Activated T-helper 9 cell treated with anti-CD3 and anti-CD28 coated beads, Interleukin-2, amount 50 U/mL, for 16 hours (primary cell): ENCODE measurements around the gene AURKB.
"Not testable (repeated sequence)": the region's sequence is repeated elsewhere in the genome, so short reads cannot be mapped to it uniquely, and the experiment has no call there.

Source experiments
- DNase-seq: peaks from one replicate; pipeline ENCODE4 v3.0.0-alpha.2; 2020; ENCODE audit warnings: low read depth

AURKB gene

DNA sequence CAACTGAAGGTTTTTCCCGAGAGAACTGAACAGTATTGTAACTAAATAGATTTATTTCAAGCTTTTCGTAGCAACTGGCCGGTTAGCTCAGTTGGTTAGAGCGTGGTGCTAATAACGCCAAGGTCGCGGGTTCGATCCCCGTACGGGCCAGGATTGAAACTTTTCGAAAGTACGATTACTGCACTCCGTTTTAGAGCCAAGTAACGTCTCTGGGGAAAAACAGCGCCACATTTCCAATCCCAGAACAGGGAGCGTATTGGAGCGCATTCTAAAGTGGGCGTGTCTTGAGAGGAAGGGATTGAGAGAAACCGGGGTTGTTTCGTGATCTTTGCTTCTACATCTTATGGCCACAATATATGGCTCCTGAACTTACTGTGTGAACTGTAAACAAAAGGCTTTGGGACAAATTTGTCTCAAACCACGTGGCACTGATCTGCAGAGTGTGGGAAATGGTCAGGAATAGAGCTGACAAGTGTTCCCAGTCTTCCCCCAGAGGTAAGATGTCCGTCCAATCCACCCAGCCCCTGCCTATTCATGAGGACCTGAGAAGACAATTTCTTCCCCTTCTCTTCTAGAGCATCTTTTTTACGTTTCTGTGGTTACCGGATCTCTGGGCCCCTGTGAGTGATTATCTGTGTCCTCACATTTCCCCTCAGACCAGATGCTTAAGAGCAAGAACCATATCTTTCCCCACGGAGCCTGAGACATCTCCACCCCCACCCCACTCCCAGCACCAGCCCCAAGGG is 22.7 kb downstream of the AURKB start:
- DNase-seq, result peak; percentile 85

DNA sequence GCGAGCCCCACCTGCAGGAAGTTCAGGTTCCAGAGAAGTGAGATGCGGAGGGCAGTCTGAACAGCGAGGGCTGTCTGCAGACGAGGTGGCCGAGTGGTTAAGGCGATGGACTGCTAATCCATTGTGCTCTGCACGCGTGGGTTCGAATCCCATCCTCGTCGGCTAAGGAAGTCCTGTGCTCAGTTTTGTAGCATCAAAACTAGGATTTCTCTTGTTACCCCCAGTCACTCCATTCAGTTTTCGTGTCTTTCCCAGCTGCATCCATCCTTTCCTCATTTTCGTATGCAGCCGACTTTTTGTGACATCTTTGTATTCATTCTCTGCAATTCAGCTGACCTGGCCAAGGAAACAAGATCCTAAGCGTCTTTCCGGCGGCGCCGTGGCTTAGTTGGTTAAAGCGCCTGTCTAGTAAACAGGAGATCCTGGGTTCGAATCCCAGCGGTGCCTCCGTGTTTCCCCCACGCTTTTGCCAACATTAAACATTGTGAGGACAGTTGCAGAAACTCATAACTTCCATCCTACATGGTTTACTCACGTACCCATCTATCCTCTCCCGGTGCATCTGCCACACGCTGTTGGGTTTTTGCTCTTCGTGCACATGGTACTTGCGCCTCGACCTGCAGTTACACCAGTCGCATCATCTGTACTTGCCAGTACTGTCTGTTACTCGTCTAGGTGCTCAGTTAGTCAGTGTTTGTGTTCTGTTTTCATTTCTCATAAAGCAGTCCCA is 23.4 kb downstream of the AURKB start:
- peak; percentile 79 for DNase-seq

DNA sequence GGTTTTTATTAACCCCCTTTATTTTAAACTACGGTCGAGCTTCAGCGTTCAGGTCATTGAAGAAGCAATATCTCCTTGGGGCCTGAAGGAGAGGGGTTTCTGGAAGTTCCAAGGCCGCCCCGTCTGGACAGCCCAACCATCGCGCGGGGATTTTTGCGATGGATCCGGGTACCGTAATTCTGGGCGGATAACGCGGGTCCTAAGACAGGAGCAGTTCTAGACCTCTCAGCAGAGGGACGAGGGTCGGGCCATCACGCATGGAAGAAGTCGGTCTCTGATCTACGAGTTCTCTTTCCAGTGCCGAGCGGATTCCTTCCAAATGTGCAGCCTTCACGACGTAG is 24.0 kb downstream of the AURKB start:
- DNase-seq, result no peak

DNA sequence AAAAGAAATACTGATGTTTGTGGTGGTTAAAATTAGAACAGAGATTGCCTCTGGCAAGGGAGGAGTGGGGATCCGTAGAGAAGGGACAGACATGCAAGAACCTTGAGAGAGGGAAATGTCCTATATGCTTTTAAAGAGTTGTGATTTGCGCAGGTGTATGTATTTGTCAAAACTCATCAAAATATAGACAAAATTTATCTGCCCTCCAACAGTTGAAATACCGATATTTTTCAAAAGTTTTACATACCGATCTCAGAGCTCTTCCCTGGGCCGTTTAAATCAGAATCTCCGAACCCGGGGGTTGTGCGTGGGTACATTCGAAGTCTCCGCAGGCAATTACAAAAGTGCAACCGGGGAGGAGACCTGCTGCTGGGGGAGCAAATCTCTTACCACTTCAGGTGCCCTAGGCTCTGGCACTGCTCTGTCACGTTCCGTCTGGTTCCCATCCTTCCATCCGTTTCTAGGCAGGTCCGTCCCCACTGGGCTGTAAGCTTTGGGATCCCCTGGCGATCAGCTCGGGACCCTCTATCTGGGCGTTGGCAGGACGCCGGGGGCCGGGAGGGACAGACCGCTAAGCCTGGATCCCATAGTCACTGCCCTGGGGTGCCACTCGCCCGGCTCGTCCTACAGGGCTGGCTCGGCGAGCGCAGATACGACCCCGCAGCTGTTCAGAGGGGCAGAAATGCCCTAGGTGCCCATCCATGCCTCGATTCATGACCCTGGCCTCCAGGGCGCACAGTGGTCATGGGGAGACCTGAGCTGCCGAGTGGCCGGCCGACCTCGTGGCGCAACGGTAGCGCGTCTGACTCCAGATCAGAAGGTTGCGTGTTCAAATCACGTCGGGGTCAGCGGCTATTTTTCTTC is 24.6 kb downstream of the AURKB start:
- peak; percentile 85 for DNase-seq

DNA sequence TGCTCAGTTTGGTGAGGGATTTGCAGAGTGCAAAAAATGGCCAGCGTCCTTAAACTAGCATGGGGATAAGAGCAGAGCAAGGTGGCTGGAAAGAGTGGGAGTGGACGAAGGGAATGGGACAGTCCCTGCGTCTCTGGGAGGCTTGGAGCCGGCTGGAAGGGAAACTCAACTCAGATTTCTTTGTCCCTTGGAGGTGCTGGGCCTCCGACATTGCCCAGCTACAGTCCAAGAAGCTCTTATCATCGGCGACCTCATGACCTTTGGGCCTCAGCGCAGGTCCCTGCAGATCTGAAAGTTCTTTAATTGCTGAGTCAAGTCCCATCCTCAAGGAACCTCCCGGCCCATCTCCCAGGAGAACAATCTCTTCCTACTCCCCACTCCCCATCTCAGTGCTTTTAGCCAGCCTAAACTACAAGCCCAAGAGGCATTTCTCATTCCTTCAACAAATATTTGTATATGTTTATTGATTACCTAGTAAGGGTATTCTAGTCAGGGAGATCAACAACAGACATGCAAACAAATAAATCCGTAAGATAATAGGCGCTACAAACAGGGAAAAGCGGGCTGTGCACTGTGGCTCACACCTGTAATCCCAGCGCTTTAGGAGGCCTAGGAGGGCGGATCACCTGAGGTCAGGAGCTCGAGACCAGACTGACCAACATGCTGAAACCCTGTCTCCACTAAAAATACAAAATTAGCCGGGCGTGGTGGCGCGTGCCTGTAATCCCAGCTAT is 33.2 kb downstream of the AURKB start:
- no peak for DNase-seq

DNA sequence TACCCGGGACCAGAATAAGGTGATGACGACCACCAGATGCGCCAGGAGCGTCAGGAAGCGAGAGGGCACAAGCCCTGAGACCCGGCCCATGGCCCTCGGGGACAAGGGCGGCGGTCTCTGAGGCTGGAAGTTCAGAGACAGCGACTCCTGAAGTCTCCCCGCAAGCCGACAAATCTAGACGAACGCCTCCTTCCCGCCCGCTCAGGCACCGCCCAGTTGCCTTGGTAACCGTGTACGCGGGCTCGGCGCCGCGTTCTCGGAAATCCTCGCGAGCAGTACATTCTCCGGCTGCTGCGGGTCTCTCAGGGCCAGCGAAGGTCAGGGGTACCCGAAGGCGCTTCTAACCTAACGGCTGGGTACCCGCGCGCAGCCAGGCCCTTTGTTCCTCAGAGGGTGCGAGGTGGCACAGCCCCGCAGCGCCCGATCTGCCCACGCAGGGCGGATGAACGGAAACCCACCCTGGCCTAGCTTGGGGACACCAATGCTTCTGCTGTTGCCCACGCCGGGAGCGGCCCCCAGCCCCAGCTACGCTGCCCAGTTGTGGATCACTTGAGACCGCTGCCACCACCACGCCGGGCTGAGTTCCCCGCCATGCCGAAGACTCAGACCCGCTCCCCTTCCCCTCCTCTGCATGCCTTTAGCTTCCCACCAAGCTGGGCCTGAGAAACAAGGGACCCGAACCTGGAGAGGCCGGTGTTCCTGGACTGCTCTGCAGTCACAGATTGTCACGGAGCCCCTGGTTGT is 34.0 kb downstream of the AURKB start, which contains the start of gene TMEM107:
TMEM107 (minus strand) TSS at position 184 of the 744 bp plus-strand sequence; CDS start at position 90, 94 bp downstream.
- peak; percentile 81 for DNase-seq

DNA sequence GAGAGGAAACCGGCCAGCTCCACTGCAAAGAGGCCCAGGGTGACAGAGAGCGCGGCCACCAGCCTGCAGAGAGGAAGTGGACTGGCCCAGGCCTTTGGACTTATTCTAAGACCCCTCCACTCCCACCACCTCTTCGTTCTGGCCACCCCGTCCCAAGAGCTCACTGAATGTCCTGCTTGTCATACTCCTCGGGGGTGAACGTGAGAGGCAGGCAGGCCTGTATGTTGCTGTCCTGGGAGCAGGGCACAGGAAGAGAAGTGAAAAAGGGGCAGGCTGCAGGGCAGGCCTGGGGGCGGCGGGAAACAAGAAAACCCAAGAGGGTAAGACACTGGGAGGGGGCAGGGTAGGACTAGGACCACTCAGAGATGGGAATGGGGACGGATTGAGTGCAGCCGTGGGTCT is 34.6 kb downstream of the AURKB start:
- no peak for DNase-seq

DNA sequence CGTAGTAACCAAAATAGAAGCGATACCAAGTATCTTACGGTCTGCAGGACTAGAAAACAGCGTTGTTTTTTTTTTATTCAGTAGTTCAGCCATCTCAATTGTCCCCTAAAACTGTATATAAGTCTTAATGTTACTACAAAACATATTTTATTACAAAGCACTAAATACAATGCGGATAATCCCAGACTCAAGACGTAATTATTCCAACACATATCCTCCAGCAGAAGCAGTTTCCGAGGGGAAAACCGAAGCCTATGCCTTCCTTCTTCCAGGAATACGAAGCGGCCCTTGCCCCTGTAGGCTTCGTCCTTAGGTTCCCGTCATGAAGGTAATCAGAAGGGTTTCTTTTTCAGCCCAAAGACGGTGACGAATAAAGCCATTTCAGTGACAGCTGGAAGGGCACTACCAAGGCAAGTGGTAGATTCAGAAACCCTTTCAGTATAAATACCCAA is 36.5 kb downstream of the AURKB start:
- DNase-seq, result no peak

DNA sequence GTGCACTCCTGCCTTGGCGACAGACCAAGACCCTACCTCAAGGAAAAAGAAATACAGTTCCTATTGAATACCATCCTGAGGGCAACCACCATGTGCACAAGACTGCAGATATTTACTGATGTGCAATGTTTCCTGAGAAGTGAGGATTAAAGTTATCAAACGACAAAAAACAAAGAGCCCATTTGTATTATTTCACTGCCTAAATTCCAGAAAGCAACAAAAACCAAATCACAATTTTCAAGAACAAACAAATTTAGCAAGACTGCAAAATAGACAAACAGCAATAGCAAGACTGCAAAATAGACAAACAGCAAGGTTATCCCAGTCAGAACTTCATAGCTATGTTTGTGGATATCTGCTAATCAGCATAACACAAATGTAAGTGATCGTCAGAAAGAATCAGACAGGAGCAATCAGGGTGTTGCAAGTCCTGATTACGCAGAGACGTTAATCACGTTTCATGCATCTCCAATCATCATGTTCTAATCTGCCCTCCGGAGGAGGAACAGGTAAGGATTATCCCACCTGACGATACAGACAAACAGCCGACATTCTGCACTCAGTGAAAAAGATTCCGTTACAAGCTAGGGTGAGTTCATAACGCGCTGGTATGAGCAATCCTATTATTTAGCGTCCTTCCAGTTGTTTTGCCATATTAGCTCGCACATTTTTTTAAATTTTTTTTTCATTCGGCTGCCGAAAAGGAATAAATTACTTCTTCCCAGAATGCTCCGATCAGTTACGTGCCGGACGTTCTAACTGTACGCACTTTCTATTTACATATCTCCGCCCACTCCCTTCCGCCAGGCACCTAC is 37.1 kb downstream of the AURKB start:
- DNase-seq, result peak; percentile 66

DNA sequence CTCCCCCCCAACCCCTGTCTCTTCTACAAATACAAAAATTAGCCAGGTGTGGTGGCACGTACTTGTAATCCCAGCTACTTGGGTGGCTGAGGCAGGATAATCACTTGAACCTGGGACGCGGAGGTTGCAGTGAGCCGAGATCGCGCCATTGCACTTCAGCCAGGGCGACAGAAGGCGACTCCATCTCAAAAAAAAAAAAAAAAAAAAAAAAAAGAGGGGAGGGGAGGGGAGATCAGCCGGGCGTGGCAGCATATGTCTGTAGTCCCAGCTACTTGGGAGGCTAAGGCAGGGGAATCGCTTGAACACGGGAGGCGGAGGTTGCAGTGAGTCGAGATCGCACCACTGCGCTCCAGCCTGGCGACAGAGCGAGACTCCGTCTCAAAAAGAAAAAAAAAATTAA is 40.2 kb downstream of the AURKB start:
- not testable (repeated sequence) for DNase-seq

DNA sequence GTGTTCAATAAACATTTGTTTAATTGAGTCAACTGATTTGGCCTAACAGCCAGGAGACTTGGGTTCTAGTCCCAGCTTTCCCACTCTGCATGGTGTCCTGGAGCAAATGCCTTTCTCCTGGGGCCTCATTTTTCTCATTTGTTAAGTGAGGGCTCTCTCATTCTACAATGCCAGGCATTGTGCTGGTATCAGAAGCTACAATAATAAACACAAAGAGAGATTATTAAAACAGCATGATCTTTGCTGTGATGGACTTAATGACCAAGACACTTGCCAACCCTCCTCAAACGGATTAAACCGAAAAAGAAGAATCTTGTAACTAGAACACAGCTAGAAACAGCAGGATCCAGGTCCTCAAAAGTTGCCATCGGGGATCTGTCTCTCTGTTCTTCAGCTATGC is 42.8 kb downstream of the AURKB start:
- DNase-seq, result no peak

DNA sequence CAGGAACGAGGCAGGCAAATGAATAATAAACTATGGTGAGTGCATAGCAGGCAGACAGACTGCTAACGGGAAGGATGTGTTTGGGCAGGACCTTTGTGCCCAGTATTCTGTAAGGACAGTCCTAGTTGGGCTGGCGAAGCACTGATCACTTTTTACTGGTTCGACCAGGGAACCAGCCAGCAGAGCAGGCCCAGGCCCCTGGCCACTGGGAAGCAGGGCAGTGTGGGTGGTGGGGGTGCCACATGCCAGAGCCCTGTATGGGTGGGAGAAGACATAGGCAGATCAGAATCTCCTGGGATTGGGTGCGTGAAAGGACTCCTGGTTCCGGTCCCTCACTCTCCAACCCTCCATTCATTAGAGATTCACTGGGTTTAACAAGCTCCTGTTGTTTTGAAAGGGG is 43.6 kb downstream of the AURKB start:
- DNase-seq, result no peak

DNA sequence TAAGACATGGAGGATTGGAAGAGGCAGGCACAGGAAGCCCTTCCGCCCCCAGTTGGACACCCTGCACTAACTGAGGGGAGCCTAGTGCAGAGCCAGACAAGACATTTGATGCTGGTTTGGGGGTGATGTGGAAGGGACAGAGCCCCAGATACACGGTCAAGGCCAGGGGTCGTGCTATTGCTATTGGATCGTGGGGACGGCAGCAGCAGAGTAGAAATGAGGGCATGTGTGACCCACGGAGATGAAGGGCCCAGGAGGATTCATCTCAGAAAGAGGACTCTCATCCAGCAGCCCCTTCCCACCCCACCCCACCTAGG is 45.6 kb downstream of the AURKB start:
- DNase-seq, result no peak

DNA sequence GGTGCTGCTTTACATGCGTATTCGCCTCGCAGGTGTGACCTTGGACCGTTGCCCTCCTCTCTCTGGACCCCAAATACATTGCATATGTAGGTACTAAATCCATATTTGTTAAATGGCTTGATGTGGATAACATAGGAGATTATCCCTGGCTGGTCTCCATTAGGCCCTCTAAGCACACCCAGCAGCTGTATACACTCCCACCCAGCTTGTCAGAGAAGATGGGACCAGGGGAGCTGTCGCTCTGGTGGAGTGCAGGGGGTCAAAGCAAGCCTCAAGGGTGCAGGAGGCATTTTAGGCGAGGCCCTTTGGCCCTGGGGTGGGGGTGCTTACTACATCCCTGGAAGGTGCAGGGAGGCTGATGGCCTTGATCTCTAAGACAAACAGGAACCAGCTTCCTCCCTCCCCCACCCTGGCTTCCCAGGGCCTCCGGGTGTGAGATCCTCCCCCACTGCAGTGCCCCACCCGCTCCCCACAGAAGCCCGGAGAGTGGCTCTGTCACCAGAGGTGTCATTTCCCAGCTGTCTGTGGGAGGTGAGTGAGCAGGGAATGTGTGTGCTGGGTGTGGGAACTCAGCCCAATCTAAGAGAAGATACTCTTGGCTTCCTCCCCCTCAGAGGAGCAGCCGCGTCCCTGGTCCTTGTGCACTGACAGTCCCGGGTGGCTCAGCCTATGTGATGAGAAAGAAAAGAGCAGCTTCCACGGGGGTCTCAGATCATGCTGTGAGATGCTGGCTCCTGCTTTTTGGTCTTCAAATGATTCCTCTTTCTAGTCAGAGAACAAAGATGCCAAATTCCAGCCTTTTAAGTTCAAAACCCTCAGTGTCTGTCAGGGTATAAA is 46.2 kb downstream of the AURKB start:
- DNase-seq, result peak; percentile 54

DNA sequence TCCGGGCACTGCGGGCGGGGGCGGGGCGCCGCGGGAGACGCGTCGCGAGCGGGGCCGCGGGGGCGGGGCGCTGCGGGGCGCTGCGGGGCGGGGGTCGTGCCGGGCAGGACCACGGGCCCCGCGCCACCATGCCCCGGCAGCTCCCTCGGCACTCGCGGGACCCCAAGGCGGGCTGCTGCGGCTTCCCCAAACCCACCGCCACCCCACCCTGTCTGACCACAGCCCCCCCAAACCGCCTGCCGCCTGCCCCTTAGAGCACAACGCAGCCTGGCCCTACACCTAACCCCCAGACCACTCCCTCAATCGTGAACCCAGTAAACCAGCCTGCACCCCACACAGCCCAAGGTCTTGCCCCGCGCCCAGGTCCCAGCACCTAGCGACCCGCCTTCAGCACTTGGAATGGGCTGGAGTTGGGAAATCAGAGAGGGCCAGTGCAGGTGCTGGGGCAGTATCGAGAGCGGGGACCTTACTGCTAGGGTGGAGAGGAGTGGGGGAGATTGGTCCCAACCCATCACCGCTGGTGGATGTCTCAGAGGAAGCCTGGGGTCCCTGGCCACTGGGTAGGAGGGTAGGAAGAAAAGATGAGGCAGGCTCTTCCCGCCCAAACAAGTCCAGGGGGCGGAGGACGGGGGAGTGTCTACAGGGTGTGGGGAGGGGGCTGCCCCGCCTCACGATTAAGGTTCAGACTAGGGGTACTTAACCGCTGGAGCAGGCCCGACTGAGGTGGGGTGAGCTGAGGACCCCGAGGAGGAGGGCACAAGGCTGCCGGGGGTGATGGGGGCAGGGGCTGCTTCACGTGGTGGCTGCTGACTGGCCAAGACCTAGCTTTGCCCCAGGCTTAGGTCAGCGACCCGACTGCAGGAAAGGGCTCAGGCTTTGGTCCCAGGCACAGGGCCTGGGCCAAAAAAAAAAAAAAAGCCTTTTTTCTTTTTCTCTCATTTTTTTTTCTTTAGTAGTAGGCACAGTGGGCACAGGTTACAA is 47.1 kb downstream of the AURKB start:
- no peak for DNase-seq

DNA sequence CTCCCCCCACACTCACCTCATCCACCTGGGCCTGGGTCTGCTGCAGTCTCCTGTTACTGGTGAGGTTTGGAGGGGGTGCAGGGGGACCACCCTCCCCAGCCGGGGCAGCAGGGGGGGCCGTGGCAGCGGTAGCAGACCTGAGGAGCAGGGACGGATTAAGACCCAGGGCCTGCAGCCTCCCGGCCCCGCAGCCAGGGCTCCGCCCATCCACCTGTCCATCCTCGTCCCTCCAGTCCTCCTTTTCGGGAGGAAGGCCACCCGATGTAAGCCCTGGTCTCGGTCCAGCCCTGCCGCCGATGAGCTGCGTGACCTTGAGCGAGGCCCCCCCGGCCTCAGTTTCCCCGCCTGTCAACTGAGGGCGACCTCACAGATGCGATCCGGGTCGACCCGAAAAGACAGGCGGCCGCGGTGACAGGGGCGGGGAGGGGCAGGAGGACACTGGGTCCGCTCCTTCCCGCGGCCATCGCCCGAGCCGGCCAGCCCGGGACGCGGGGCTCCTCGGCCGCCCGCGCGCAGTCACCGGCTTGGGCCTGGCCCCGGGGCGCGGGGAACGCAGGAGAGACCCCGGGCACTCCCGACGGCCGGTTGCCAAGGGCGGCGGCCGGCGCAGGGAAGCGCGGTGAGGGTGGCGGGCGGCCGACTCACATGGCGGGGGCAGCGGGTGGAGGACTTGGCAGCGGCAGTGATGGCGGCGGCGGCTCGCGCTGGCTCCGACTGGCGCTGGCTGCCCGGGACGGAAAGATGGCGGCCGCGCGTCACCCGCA is 48.0 kb downstream of the AURKB start, which contains the start of gene VAMP2:
VAMP2 (minus strand) TSS at position 716 of the 764 bp plus-strand sequence; CDS start at position 647, 69 bp downstream.
- DNase-seq, result peak; percentile 83
